Left ventricle myocardium inferior (tissue), 1 donor: Measurements from ENCODE around the gene JDP2. TPM values are rescaled to one million over a fixed set of nuclear protein-coding genes. Genes with fewer than 3 reads are reported as not detected.

ENCODE experiments used
- DNase-seq: peaks from one replicate; pipeline ENCODE4 v3.0.0-alpha.2; 2020
- H3K27ac ChIP-seq: fragments of 200-600 bp; replicated peaks from 2 replicates; pipeline ENCODE4 v1.8.0; 2021
- H3K27me3 ChIP-seq: fragments of 200-600 bp; 2 replicates; pipeline ENCODE4 v1.8.0; 2021; ENCODE audit warnings: low read depth
- H3K36me3 ChIP-seq: fragments of 200-600 bp; 2 replicates; pipeline ENCODE4 v1.8.0; 2021
- H3K4me1 ChIP-seq: fragments of 200-600 bp; 2 replicates; pipeline ENCODE4 v1.8.0; 2021
- H3K4me3 ChIP-seq: fragments of 200-600 bp; 2 replicates; pipeline ENCODE4 v1.8.0; 2021; ENCODE audit warnings: mild to moderate bottlenecking, moderate library complexity
- H3K9me3 ChIP-seq: fragments of 200-600 bp; replicated peaks from 2 replicates; pipeline ENCODE4 v1.8.0; 2021
- CTCF ChIP-seq: fragments of 200-600 bp; IDR thresholded peaks from 2 replicates; pipeline ENCODE4 v1.8.0; 2021; ENCODE audit warnings: antibody characterized with exemption, mild to moderate bottlenecking, borderline replicate concordance
- intact Hi-C: fragments of 100-400 bp; cut with micrococcal nuclease; formaldehyde crosslinking; loops from one replicate; pipeline ENCODE4 v1.11.0; 2022
- total RNA-seq: library from RNA; stranded (reverse); fragmentation: NEBNext Ultra II Directional; extraction: Animal tissue kit (Norgen Biotek cat#: 25700); gene quantifications from one replicate; pipeline ENCODE4 v1.2.1, GENCODE V29; 2021
- donor health status: DM: no; HTN: yes; CAD: no; lungs with severe emphysema.

The JDP2 gene
- total RNA-seq, 1 donor from 2014 or later: 21.9 TPM

- intact Hi-C loops: no loop called here
- Histone ChIP-seq H3K9me3 (peaks cover 6% of the 10 kb centered on the region), H3K4me3 (no peak overlapping the region), H3K27me3 (no peaks in the 10 kb centered on the region), H3K36me3 (no peaks in the 10 kb centered on the region), H3K4me1 (peaks cover 20% of the 10 kb centered on the region), H3K27ac (peak overlapping the region; percentile 58)
- no peak for DNase-seq
- TF ChIP-seq CTCF: no peak
Observed at GRCh38 chr14:75411214-75411540, 16.6 kb upstream of the JDP2 start.

GRCh38 chr14:75413013-75413412 is 14.8 kb upstream of the JDP2 start:
- Histone ChIP-seq H3K27ac (no peak overlapping the region), H3K4me1 (peaks cover 27% of the 10 kb centered on the region), H3K4me3 (no peak overlapping the region), H3K27me3 (no peaks in the 10 kb centered on the region), H3K36me3 (no peaks in the 10 kb centered on the region), H3K9me3 (peaks cover 6% of the 10 kb centered on the region)
- DNase-seq: no peak
- intact Hi-C loops: no loop called here
- TF ChIP-seq CTCF: no peak

GRCh38 chr14:75417674-75418073 is 10.1 kb upstream of the JDP2 start:
- Histone ChIP-seq H3K27me3 (no peaks in the 10 kb centered on the region), H3K27ac (no peak overlapping the region), H3K9me3 (peaks cover 6% of the 10 kb centered on the region), H3K4me3 (no peak overlapping the region), H3K4me1 (peaks cover 48% of the 10 kb centered on the region), H3K36me3 (no peaks in the 10 kb centered on the region)
- TF ChIP-seq CTCF: no peak
- no peak for DNase-seq
- intact Hi-C loops: no loop called here

GRCh38 chr14:75418850-75419768 is 8.7 kb upstream of the JDP2 start:
- Histone ChIP-seq H3K4me3 (peak overlapping the region; percentile 34), H3K27ac (peak overlapping the region; percentile 44), H3K36me3 (no peaks in the 10 kb centered on the region), H3K27me3 (no peaks in the 10 kb centered on the region), H3K4me1 (peaks cover 46% of the 10 kb centered on the region), H3K9me3 (peaks cover 5% of the 10 kb centered on the region)
- no peak for TF ChIP-seq CTCF
- DNase-seq: no peak
- intact Hi-C loops: no loop called here

- intact Hi-C loops: no loop called here
- H3K9me3 ChIP-seq: peaks cover 8% of the 10 kb centered on the region
- no peaks in the 10 kb centered on the region for H3K27me3 ChIP-seq
- no peak for TF ChIP-seq CTCF
- peaks cover 67% of the 10 kb centered on the region for H3K4me1 ChIP-seq
- no peak overlapping the region for H3K4me3 ChIP-seq
- H3K27ac ChIP-seq: peak overlapping the region; percentile 80
- DNase-seq: no peak
- H3K36me3 ChIP-seq: no peaks in the 10 kb centered on the region
Observed at GRCh38 chr14:75422169-75422568, 5.7 kb upstream of the JDP2 start.
